Gastrocnemius medialis (tissue), 4 donors: ENCODE results near the gene LMAN2.

Experiments
- CTCF ChIP-seq, 5 experiments: fragments of 450-650 bp in 3 of 5; fragments of 200-600 bp in 2 of 5; sonication (generic) in 2 of 5; IDR thresholded peaks in 4 of 5; conservative IDR thresholded peaks in 1 of 5; 1 replicate in 4 of 5; 2 replicates in 1 of 5; pipeline ENCODE4 v1.5.1; 2016 to 2019; ENCODE audit warnings: antibody characterized with exemption in 5 of 5, mild to moderate bottlenecking in 3 of 5, moderate library complexity in 3 of 5
- POLR2A ChIP-seq, 2 donors: fragments of 450-650 bp; IDR thresholded peaks; one replicate each; pipeline ENCODE4 v1.6.1; 2017; ENCODE audit warnings: antibody characterized with exemption in 2 of 2, mild to moderate bottlenecking in 2 of 2, moderate library complexity in 2 of 2

- TF ChIP-seq POLR2A (IDR thresholded peaks at IDR 0.05) (no peak), CTCF (IDR thresholded peaks at IDR 0.05 in 4 of 5, conservative IDR thresholded peaks at IDR 0.05 in 1 of 5) (no peak)
Measured at GRCh38 chr5:177376107-177376506, 24.6 kb upstream of the LMAN2 start.
